HPDE6-E6E7 (cell line): ENCODE data around the gene COL5A1.
"Not testable (repeated sequence)": the region's sequence is repeated elsewhere in the genome, so short reads cannot be mapped to it uniquely, and the experiment has no call there.

Experiments used
- DNase-seq: peaks from one replicate; pipeline ENCODE4 v3.0.0; 2011; ENCODE audit warnings: missing footprints; ENCODE audit errors: extremely low spot score

The COL5A1 gene

DNA sequence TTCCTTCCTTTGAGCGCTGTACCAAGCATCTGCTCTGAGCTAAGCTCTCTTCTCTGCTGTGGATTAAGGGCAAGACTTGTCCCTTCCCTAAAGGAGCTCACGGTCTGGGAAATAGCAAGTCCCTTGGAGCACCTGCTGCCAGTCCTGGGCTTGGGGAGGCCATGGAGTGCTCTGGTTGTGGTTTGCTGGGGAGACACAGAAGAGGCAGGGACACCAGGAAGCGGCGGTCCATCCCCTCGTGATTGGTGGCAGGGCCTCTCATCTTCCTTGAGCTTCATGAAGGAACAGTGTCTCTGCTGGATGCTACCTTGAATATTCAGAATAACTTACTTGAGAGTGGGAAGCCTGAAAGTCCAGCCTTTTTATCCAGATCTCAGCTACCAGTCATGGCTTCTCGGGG is 35.3 kb downstream of the COL5A1 start:
- DNase-seq: no peak

DNA sequence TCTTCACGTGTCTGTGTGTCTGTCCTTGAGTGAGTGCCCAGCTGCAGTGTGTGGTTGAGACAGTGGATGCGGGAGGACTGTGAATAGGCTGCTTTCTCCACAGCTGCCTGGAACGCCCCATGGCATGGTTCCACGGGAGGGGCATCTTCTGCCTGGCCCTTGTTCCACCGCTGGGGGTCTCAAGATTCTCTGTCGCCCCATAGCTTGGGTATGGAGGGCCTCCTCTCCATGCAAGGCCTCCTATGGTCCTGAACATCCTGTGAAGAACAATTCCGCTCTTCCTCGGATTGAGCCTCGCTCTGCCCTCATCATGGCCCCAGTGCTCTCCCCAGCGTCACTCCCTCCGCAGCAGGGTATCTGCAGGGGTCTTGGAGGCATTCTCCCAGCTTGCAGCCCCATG is 36.1 kb downstream of the COL5A1 start:
- no peak for DNase-seq

DNA sequence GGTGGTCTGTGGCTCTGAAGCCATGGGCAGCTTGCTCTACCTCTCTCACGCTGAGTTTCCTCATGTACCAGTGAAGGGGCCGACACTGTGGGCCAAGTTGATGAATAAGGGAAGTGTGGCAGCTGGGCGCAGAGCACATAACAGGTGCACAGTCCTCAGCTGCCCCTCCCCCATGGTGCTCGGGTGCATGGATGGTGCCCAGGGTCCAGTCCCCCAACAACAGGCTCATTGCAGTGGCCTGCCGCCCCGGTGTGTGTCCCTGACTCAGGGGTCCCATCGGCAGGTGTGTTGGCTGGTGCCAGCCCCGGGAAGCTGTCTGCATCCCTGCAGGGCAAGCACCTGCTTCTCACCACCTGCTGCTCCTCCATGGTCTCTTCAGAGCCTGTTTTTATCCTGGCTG is 36.6 kb downstream of the COL5A1 start:
- no peak for DNase-seq

DNA sequence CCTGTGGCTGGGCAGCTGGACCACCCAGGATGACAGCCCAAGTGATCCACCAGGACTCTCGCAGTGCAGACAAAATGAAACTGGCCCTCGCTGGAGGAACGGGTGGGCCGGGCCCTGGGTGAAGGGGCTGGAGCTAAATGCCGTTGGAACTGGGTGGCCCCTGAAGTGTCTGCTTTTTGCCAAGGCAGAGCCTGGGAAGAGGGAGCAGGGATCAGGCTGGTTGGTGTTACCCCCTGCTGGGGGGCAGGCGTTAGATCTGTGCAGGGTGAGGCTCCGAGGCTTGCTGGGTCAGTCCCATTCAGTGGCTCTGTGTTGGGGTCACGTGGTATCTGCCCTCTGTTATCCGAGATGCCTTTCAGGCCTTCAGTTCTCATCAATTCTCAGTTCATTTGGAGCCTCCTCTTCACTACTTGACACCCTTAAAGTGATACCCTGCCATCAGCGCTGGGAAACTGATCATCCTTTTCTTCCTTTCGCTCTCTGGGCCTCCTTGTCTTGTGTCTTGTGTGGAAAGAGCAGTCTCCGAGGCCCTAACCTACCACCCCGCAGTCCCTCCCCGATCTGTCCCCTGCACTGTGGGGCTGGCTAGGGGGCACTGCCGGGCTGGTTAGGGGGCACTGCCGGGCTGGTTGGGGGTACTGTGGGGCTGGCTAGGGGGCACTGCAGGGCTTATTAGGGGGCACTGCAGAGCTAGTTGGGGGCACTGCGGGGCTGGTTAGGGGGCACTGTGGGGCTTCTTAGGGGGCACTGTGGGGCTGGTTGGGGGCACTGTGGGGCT is 37.3 kb downstream of the COL5A1 start:
- DNase-seq: no peak

DNA sequence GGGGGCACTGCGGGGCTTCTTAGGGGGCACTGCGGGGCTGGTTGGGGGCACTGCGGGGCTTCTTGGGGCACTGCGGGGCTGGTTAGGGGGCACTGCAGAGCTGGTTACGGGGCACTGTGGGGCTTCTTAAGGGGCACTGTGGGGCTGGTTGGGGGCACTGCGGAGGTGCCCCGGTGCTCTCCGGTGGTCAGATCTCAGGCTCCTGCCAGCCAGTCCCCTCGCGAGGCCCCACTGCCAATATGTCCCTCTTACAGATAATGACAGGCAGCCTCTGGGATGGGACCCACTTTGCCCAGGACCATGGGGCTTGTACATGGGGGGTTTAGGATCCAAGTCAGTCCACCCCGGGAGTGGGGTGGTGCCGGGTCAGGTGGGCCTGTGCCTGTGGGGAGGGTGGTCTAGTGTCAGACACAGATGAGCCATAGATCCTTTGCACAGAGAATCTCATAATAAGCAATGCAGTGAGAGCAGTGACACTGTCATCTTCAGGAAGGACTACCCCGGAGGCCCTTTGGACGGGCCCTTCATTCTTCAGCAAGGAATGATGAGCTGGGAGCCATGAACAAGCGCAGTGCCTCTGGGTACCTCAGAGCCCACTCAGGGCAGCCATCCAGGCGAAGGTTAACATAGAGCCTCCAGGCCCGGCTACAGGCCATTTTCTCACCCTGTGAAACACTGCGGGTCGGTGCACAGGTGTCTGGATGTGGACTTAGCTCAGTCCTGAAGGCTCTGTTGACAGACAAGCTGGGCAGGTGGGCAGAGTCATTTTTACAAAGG is 38.2 kb downstream of the COL5A1 start:
- no peak for DNase-seq

DNA sequence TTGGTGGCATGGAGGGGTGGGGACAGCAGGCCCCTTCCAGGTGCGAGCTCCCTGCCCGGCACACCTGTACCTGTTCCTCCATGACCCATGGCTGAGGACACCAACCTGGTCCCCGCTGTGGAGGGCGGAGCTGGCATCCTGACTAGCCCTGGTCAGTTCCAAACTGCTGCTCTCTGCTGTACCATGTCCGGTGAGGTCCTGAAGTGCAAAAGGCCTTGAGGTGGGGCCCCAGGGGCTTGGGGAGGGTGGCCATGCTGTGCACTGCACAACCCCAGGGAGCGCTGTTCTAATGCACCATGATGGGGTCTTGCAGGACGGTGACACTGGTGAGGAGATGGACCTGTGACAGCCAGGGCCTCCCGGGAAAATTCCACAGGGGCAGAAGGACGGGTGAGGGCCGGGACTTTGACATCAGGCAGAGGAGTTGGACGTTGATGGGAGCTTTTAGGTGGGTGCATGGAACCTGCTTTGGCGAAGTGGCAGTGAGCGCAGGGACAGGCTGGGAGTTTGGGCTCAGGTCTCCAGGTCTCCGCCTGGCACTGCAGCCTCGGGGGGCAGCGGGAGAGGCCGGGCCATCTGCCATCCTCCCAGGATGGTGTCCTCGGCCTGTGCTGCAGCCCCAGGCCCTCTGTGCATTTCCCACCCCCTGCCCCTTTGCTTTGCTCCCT is 38.9 kb downstream of the COL5A1 start:
- no peak for DNase-seq

DNA sequence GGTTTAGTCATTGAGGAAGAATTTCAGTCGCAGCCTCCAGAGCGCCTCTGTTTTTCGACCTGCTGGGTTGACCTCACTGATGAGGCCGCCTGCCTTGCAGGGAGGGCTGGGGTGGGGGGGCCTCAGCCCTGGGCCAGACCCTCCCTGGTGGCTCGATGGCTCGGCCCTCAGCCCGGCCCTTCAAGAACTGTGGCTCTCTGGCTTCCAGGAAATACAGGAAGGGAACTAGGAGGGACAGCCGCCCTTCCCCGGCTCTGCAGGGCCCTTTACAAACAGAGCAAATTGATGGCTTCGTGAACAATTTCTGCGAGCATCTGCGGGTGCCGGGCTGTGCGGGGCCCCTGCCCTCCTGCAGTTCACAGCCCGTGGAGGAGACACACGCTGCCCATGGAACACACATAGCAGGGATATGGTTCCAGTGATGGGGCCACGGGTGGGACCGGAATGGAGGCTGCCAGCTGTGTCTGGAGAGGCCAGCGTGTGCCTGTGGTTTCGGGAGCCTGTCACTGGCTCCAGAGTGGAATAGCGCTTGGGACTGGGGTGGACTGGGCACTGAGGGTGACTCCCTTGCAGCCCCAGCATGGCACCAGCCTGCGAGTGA is 39.6 kb downstream of the COL5A1 start:
- DNase-seq: no peak

DNA sequence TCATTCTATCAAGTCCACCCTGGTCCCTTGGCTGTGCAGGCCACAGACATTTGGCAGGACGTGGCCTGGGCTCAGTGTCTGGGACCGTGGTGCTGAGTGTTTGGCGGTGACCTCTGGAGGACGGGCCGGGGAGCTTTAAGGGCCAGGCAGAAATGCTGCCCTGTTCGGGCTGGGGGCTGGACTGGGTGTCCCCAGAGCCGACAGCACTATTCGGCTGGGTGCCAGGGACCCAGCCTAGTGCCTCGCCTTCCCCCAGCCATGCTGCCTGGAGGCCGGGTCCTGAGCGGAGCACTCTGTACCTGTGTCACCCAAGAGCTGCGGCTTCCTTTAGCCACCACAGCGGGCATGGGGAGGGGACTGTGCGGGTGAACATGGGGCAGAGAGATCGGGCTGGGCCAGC is 40.4 kb downstream of the COL5A1 start:
- no peak for DNase-seq

DNA sequence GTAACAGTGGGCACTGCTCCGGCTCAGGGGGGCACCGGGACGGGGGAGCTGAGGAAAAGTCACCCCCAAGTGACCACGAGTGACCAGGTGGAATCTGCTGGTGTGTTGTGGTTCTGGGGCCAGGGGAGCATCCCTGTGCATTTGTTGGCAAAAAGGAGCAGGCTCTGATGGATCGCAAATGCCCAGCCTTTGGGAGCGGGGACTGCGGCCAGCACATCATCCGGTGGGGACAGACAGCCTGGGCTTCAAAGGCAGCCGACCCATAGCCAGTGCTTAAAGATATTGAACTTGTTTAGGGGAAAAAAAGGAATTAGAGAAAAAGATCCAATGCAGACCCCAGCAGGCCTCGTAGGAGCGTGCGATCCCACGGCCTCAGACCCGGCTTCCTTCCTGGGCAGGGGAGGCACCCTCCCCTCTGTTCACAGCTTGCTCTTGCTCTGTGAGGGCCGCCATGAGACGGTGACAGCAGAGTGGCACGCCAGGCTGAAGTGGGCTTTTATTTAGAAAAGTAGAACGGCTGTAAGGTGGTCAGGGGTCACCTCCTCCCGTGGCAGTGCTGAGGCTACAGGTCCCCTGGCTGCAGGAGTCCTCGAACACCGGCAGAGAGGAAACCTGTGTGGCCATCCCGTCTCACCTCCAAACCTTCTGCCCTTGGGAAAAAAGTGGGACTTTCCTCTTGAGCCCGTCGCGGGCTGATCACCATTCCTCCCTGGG is 41.2 kb downstream of the COL5A1 start:
- no peak for DNase-seq

DNA sequence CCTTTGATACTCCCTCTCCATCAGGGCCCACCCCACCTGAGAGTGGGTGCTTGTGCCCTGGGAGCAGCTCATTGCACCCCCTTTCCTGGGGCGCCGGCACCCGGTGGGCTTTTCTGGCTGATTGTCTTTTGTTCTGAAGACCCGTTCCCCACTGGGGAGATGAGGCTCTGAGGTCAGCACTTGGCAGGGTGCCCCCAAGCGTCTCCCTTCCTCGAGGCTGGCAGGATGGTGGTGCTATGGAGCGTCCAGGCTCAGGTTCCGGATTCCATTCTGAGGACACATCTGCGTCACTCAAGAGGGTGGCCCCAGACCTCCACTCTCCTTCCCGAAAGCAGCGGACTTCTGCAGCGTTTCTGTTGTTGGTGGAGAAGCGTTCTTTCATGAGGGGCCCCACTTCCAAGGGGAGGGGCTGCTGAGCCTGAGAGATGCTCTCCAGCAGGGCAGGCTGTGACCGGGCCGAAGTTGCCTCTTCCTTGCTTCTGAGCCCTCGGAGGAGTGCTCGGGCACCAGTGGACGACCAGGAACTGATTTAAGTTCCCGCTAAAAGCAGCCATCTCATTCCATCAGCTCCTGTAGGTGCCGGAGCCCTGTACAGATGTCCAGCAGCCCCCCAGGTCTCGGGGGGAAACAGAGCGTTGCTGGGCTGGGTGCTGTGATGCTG is 42.2 kb downstream of the COL5A1 start:
- DNase-seq: no peak

DNA sequence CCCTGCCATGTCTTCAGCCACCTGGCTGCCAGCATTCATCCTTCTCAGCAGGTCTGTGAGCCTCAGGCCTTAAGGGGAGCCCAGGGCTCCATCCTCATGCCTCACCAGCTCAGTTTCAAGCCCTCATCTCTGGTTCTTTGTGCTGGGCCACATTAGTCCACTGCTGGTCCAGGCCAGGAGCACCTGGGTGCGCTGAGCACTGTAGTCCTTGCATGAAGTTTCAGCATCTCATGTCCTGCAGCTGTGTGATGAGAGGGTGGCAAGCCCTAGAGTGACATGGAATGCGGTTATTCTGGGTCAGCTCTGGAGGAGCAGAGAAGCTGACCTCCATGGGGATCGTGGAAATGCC is 42.7 kb downstream of the COL5A1 start:
- no peak for DNase-seq

DNA sequence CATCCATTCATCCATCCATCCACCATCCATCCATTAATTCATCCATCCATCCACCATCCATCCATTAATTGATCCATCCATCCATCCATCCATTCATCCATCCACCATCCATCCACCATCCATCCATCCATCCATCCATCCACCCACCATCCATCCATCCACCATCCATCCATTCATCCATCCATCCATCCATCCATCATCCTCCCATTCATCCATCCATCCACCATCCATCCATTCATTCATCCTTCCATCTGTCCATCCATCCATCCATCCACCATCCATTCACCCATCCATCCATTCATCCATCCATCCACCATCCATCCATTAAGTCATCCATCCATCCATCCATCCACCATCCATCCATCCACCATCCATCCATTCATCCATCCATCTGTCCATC is 43.3 kb downstream of the COL5A1 start:
- not testable (repeated sequence) for DNase-seq

DNA sequence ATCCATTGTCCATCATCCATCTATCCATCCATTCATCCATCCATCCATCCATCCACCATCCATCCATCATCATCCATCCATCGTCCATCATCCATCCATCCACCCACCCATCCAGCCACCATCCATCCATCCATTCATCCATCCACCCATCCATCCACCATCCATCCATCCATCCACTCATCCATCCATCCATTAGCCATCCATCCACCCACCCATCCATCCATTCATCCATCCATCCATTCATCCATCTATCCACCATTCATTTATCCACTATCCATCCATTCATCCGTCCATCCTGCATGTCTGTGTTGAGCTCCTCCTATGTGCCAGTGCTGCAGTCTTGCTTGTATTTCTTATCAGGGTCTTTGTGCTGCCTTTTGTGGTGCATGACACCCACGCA is 44.2 kb downstream of the COL5A1 start:
- DNase-seq: no peak

DNA sequence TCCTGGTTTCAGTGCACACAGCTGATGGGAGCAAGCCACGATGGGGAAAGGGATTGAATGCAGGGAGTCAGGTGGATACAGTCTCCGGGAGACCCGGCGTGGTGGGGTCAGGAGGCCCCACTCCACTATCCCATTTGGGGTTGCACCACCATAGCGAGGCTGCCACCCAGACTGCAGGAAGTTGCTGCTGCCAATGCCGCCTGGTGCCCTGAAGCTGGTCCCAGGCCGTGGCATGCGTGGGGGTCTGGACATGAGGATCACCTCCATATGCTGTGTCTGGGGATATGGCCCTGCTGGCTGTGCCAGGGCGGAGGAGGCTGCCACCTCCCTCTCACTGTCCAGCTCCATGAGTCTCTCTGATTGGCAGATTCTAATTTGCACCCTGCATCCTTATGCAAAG is 45.3 kb downstream of the COL5A1 start:
- DNase-seq: no peak

DNA sequence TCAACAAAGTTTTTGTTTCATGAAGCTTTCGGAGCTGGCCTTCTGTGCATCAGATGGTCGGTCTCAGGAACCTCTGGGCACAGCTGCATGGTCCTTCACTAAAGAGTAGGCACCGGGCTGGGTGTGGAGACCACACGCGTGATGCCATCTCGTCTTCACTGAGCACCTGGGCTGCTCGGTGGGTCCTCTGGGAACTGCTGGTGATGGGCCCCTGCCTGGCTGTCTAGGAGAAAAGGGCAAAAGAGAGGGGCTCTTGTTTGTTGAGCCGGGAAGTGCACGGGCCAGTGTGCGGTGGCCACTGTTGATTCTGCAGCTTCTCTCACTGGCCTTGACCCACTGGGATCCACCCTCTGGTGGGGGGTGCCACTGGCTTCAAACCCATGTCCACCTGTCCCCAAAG is 46.0 kb downstream of the COL5A1 start:
- DNase-seq: no peak

DNA sequence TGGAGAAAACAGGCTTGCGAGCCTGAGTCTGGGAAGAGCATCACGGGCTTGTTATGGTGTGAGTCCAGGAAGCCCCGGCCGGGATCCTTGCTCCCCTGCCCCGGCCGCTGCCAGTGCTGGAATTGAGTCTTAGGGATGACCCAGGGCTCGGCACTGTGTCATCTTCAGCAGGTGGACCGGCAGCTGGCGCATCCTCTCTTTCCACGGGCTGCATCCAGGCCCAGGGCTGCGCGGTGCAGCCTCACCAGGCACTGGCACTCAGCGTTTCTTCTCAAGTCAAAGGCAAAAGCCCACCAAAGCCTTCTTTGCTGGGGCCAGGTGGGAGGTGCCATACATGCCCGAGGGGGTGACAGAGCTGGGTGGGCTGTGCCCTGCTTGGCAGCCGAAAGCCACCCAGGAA is 46.6 kb downstream of the COL5A1 start:
- no peak for DNase-seq

DNA sequence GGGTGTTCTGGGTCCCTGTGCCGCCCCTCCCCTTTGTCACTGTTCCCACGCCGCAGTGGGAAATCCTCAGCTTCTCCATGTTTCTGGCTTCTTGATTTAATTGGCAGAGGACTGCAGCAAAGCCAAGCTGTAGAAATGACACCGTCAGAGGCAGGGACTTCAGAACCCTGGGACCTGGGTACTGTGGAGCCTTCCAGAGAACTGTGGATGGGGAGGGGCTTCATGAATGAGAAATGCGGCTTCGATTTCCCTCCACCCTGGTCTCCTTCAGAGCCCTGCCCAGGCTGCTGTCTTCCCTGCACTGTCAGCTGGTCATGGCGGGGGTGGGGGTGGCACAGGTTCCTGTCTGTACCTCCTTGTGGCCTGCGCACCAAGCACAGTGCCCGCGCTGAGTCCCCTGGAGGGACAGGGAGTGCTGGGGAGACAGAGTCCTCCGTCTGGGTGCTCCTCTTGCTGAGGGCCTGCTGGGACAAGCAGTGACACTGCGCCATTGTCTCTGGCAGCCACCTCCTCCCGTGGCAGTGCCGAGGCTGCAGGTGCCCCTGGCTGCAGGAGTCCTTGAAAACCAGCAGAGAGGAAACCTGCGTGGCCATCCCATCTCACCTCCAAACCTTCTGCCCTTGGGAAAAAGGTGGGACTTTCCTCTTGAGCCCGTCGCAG is 47.2 kb downstream of the COL5A1 start:
- no peak for DNase-seq

DNA sequence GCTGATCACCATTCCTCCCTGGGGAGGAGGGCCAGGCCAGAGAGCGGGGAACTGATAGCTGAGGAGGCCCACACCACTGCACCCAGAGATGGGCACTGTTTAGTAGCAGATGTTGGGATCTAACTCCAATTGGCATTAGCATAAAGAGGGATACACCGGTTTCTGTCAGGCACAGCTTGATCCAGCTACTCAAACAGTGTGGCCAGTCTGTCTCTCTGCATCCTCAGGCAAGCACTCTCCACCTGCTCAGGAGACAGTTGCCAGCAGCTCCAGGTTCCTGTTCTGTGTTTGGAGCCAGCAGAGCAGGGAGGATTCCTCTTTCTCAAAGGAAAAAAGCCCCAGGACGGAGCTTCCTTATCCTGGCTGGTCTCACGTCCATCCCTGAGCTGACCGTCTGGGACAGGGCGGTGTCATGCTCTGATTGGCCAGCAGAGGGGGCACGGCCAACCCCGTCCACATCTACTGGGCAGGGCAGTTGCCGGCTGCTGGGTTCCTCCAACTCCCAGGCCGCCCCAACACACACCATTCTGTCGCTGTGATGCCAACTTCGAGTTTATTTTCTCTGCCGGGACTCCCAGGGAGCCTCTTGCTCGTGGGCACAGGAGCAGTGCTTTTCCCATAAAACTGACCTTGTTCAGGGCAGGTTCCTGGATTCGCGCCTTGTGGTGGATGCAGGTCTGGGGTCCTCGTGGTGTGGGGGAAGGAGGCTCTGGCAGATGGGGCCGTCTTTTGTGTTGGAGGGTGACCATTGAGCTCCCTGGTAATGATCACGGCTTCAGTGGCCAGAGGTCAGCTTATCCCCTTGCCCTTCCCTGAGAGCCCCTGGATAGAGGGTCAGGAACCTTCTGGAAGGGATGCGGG is 47.9 kb downstream of the COL5A1 start:
- no peak for DNase-seq

DNA sequence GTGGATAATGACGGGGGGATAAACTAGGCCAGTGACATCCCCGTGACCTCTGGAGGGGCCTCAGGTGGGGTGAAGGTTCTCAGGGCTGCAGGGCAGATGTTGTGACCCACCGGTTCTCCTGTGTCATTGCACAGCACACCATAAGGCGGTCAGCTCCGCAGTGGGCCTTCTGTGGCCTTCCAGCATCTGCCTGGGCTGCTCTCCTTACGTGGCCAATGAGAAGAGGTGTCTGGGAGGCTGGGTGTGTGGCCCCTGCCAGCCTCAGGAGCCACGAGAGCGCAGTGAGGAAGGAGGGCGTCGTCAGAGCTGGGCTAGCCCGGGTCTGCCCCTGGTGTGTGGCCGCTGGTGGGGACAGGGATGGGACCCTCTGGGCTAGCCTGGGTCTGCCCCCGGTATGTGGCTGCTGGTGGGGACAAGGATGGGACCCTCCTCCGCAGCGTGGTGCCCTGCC is 48.7 kb downstream of the COL5A1 start:
- no peak for DNase-seq
